Liver (tissue), 9 donors: ENCODE data around the gene UBTFL1. TPM values are rescaled to one million over a fixed set of nuclear protein-coding genes. Genes with fewer than 3 reads are reported as not detected.
A peak's percentile ranks its signal among the peaks of the same experiment; 100 is the strongest.

Experiments
- DNase-seq: peaks from one replicate; pipeline ENCODE4 v3.0.0-alpha.2; 2017; ENCODE audit warnings: low spot score
- H3K27ac ChIP-seq, 2 donors: one replicate each; pipeline ENCODE4 v1.7.0; 2013; ENCODE audit warnings: inconsistent platforms in 2 of 2, low read length in 2 of 2, control low read depth in 1 of 2, low read depth in 1 of 2, mild to moderate bottlenecking in 1 of 2
- H3K27me3 ChIP-seq, 4 donors: one replicate each; pipeline versions ENCODE4 v1.6.1 to v1.7.0; 2013; ENCODE audit warnings: low read length in 3 of 4, inconsistent platforms in 1 of 4, mild to moderate bottlenecking in 1 of 4, moderate library complexity in 1 of 4; ENCODE audit not compliant: control insufficient read depth in 4 of 4, insufficient read depth in 4 of 4
- H3K36me3 ChIP-seq, 4 donors: one replicate each; pipeline versions ENCODE4 v1.6.1 to v1.7.0; 2013; ENCODE audit warnings: low read length in 3 of 4, mild to moderate bottlenecking in 3 of 4, low read depth in 1 of 4, moderate library complexity in 1 of 4; ENCODE audit not compliant: control insufficient read depth in 4 of 4, insufficient read depth in 3 of 4
- H3K4me1 ChIP-seq, 4 donors: one replicate each; pipeline versions ENCODE4 v1.6.1 to v1.7.0; 2013; ENCODE audit warnings: low read length in 3 of 4, mild to moderate bottlenecking in 3 of 4, moderate library complexity in 1 of 4; ENCODE audit not compliant: control insufficient read depth in 4 of 4, insufficient read depth in 4 of 4
- H3K4me3 ChIP-seq, 3 donors: one replicate each; pipeline versions ENCODE4 v1.6.1 to v1.7.0; 2013; ENCODE audit warnings: low read length in 3 of 3, control low read depth in 1 of 3, low read depth in 1 of 3, mild to moderate bottlenecking in 1 of 3
- H3K9ac ChIP-seq, 2 donors: one replicate each; pipeline ENCODE4 v1.7.0; 2013; ENCODE audit warnings: low read length in 2 of 2, mild to moderate bottlenecking in 2 of 2, moderate library complexity in 2 of 2, control low read depth in 1 of 2, low read depth in 1 of 2
- H3K9me3 ChIP-seq, 4 donors: one replicate each; pipeline versions ENCODE4 v1.6.1 to v1.7.0; 2013; ENCODE audit warnings: low read length in 3 of 4; ENCODE audit not compliant: control insufficient read depth in 4 of 4
- ATF3 ChIP-seq: IDR thresholded peaks from 2 replicates; pipeline ENCODE4 v1.6.1; 2016; ENCODE audit warnings: antibody characterized with exemption
- CTCF ChIP-seq: fragments of 150-350 bp; IDR thresholded peaks from 2 replicates; pipeline ENCODE4 v1.5.1; 2017; ENCODE audit warnings: improper control_type of control experiment, low read depth, low read length; ENCODE audit not compliant: missing input control
- EGR1 ChIP-seq, 2 donors: IDR thresholded peaks; 2 replicates each; pipeline ENCODE4 v1.6.1; 2016 to 2018; ENCODE audit warnings: antibody characterized with exemption in 2 of 2, low read depth in 2 of 2
- FOXA2 ChIP-seq: IDR thresholded peaks from 2 replicates; pipeline ENCODE4 v1.6.1; 2016; ENCODE audit warnings: antibody characterized with exemption
- GABPA ChIP-seq, 2 donors: IDR thresholded peaks in 1 of 2; conservative IDR thresholded peaks in 1 of 2; 2 replicates each; pipeline ENCODE4 v1.6.1; 2016; ENCODE audit warnings: antibody characterized with exemption in 2 of 2, mild to moderate bottlenecking in 1 of 2, moderate library complexity in 1 of 2
- HNF4A ChIP-seq, 2 donors: conservative IDR thresholded peaks; 2 replicates each; pipeline ENCODE4 v1.6.1; 2016; ENCODE audit warnings: antibody characterized with exemption in 2 of 2, mild to moderate bottlenecking in 2 of 2
- HNF4G ChIP-seq: IDR thresholded peaks from 2 replicates; pipeline ENCODE4 v1.6.1; 2016; ENCODE audit warnings: antibody characterized with exemption
- JUND ChIP-seq, 2 donors: IDR thresholded peaks; 2 replicates each; pipeline ENCODE4 v1.6.1; 2016; ENCODE audit warnings: antibody characterized with exemption in 2 of 2
- NR2F2 ChIP-seq: IDR thresholded peaks from 2 replicates; pipeline ENCODE4 v1.6.1; 2016; ENCODE audit warnings: antibody characterized with exemption
- REST ChIP-seq: IDR thresholded peaks from 2 replicates; pipeline ENCODE4 v1.6.1; 2016; ENCODE audit warnings: antibody characterized with exemption, mild to moderate bottlenecking
- RXRA ChIP-seq, 2 donors: IDR thresholded peaks; 2 replicates each; pipeline ENCODE4 v1.6.1; 2017 to 2018; ENCODE audit warnings: antibody characterized with exemption in 2 of 2, mild to moderate bottlenecking in 1 of 2
- YY1 ChIP-seq: IDR thresholded peaks from 2 replicates; pipeline ENCODE4 v1.6.1; 2016; ENCODE audit warnings: antibody characterized with exemption, mild to moderate bottlenecking
- ZBTB33 ChIP-seq: IDR thresholded peaks from 2 replicates; pipeline ENCODE4 v1.6.1; 2016; ENCODE audit warnings: antibody characterized with exemption
- WGBS: extraction: QIAGEN DNeasy Blood & Tissue Kit; methylation state at CpG from one replicate; pipeline ENCODE4 v1.1.7; 2013; 5-methylcytosine and 5-hydroxymethylcytosine counted together
- polyA plus RNA-seq, 2 donors: library from polyadenylated mRNA; stranded (reverse) in 1 of 2; unstranded in 1 of 2; fragments of 200-250 nt in 1 of 2; fragments of >200 nt in 1 of 2; fragmentation: Nextera tagmentation in 1 of 2; extraction: Ambion mirVana in 1 of 2; gene quantifications; one replicate each; pipeline versions ENCODE4 v1.2.1 to v1.2.3, GENCODE V29; 2013 to 2015
- total RNA-seq, 2 donors: library from RNA; depleted of rRNA; stranded (reverse); fragments of >200 nt; gene quantifications; one replicate each; pipeline ENCODE4 v1.2.3, GENCODE V29; 2014
- donor health status: healthy.
- donor health status: healthy.
- donor health status: healthy.
- donor health status: healthy.
- donor health status: healthy.

UBTFL1 gene
- total and polyA plus RNA-seq, 4 donors: not detected

GRCh38 chr11:90100431-90100830 is 14.7 kb downstream of the UBTFL1 start:
- WGBS: 85% methylated on average over 3 of the region's 3 CpGs

GRCh38 chr11:90113541-90113940 is 27.8 kb downstream of the UBTFL1 start:
- Histone ChIP-seq H3K9me3 (no peaks in the 10 kb centered on the region), H3K4me1 (no peaks in the 10 kb centered on the region), H3K27me3 (no peaks in the 10 kb centered on the region), H3K27ac (no peak overlapping the region), H3K9ac (no peak overlapping the region), H3K4me3 (no peak overlapping the region), H3K36me3 (no peaks in the 10 kb centered on the region)
- no peak for DNase-seq
- WGBS: 6% methylated on average over 2 of the region's 2 CpGs
- TF ChIP-seq REST (no peak), HNF4G (no peak), HNF4A (conservative IDR thresholded peaks at IDR 0.05) (no peak), NR2F2 (no peak), FOXA2 (no peak), CTCF (peak; percentile 24), YY1 (no peak), ATF3 (no peak), EGR1 (IDR thresholded peaks at IDR 0.05; ENCODE audit: low read depth in 2 of 2) (no peak)

More at GRCh38 chr11:90100431-90100830, 14.7 kb downstream of the UBTFL1 start:
- Histone ChIP-seq H3K27ac (no peak overlapping the region), H3K9ac (no peak overlapping the region), H3K4me1 (no peaks in the 10 kb centered on the region), H3K27me3 (peaks cover 0 to 3% (median 0%) of the 10 kb centered on the region in 4 donors), H3K9me3 (no peaks in the 10 kb centered on the region), H3K4me3 (no peak overlapping the region), H3K36me3 (no peaks in the 10 kb centered on the region)
- TF ChIP-seq HNF4G (no peak), REST (no peak), ATF3 (no peak), ZBTB33 (no peak), GABPA (IDR thresholded peaks at IDR 0.05 in 1 of 2, conservative IDR thresholded peaks at IDR 0.05 in 1 of 2) (no peak), NR2F2 (no peak), EGR1 (IDR thresholded peaks at IDR 0.05; ENCODE audit: low read depth in 2 of 2) (no peak), HNF4A (conservative IDR thresholded peaks at IDR 0.05) (no peak), JUND (IDR thresholded peaks at IDR 0.05) (no peak), YY1 (no peak), RXRA (IDR thresholded peaks at IDR 0.05) (no peak)
- DNase-seq: no peak
